PC-9 (cell line): ENCODE results near the gene ZNHIT1. TPM values are rescaled to one million over a fixed set of nuclear protein-coding genes. Genes with fewer than 3 reads are reported as not detected.

Experiments used
- BruUV-seq: library from RNA; stranded (reverse); fragments of 400-500 nt; replicated peaks from 2 replicates; lab custom pipeline; 2021; lab: Mats Ljungman, UMichigan
- CTCF ChIA-PET: fragments of 300-600 bp; sonication (Branson Sonifier 250); formaldehyde crosslinking; loops from one replicate; lab custom pipeline; 2022; ENCODE audit warnings: antibody characterized with exemption; lab: Charles Lee
- POLR2A ChIA-PET: fragments of 300-600 bp; sonication (Branson Sonifier 250); formaldehyde crosslinking; loops from one replicate; lab custom pipeline; 2022; ENCODE audit warnings: antibody characterized with exemption; ENCODE audit not compliant: unreplicated experiment; lab: Charles Lee
- DNase-seq, 2 experiments: peaks; one replicate each; pipeline versions ENCODE4 v3.0.0 to v3.0.0-alpha.2; 2015 to 2022; ENCODE audit warnings: mixed read lengths in 1 of 2
- H2AFZ ChIP-seq: fragments of 200-600 bp; sonication (generic); 2 replicates; pipeline ENCODE4 v1.8.1; 2017; ENCODE audit warnings: antibody characterized with exemption
- H3F3A ChIP-seq: fragments of 200-600 bp; sonication (generic); 2 replicates; pipeline ENCODE4 v1.8.1; 2017; ENCODE audit warnings: antibody characterized with exemption, mild to moderate bottlenecking, low read depth; ENCODE audit not compliant: insufficient read depth
- H3K27ac ChIP-seq: fragments of 200-600 bp; sonication (generic); 2 replicates; pipeline ENCODE4 v1.6.1; 2016; ENCODE audit warnings: mixed run types
- H3K27me3 ChIP-seq: fragments of 200-600 bp; sonication (generic); 2 replicates; pipeline ENCODE4 v1.6.1; 2016; ENCODE audit warnings: low read depth, mixed run types; ENCODE audit not compliant: insufficient read depth
- H3K36me3 ChIP-seq: fragments of 200-600 bp; sonication (generic); 2 replicates; pipeline ENCODE4 v1.6.1; 2016; ENCODE audit warnings: low read depth, mixed run types
- H3K4me1 ChIP-seq: fragments of 200-600 bp; sonication (generic); replicated peaks from 2 replicates; pipeline ENCODE4 v1.6.1; 2016; ENCODE audit warnings: mixed run types; ENCODE audit not compliant: insufficient read depth
- H3K4me2 ChIP-seq: fragments of 200-600 bp; sonication (generic); 2 replicates; pipeline ENCODE4 v1.6.1; 2017; ENCODE audit warnings: mixed run types
- H3K4me3 ChIP-seq: fragments of 200-600 bp; sonication (generic); 2 replicates; pipeline ENCODE4 v1.6.1; 2016; ENCODE audit warnings: mixed run types
- H3K79me2 ChIP-seq: fragments of 200-600 bp; sonication (generic); 2 replicates; pipeline ENCODE4 v1.6.1; 2017; ENCODE audit warnings: low read depth, mixed run types
- H3K9me2 ChIP-seq: fragments of 200-600 bp; sonication (generic); 2 replicates; pipeline ENCODE4 v1.8.1; 2017; ENCODE audit warnings: mild to moderate bottlenecking; ENCODE audit not compliant: insufficient read depth
- H3K9me3 ChIP-seq: fragments of 200-600 bp; sonication (generic); 2 replicates; pipeline ENCODE4 v1.8.1; 2016; ENCODE audit warnings: low read depth; ENCODE audit not compliant: insufficient read depth
- H4K20me1 ChIP-seq: fragments of 200-600 bp; sonication (generic); 2 replicates; pipeline ENCODE4 v1.8.1; 2017; ENCODE audit not compliant: insufficient read depth
- EZH2 ChIP-seq: fragments of 200-600 bp; sonication (generic); IDR thresholded peaks from 2 replicates; pipeline ENCODE4 v1.8.0; 2017; ENCODE audit warnings: antibody characterized with exemption, low read depth
- intact Hi-C: fragments of 100-400 bp; cut with micrococcal nuclease; formaldehyde crosslinking; loops from one replicate; pipeline ENCODE4 v1.10.0; 2022; ENCODE audit not compliant: unreplicated experiment
- total RNA-seq: library from RNA; stranded (reverse); gene quantifications from 2 replicates; pipeline ENCODE4 v1.2.3, GENCODE V29; 2021
- TF ChIP-seq, protein P1 (sequence below): fragments of 200-600 bp; sonication (generic); conservative IDR thresholded peaks from 2 replicates; pipeline ENCODE4 v1.6.1; 2017; ENCODE audit warnings: mixed run types, antibody characterized with exemption, mild to moderate bottlenecking, moderate library complexity

ZNHIT1 gene
- total RNA-seq, 1 experiment from 2014 or later = 110 TPM

DNA sequence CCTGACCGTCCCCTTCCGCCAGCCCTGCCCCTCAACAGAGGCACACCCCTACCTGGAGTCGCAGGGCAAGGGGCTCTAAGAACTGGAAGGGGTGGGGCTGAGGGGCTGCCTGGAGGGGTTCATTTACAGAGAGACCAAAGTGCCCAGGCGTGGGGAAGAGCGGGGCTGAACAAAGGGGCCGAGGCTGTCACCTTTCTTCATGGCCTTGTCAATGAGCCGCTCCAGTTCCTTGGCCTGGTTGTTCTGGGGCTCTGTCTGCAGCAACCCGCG lies 21.9 kb downstream of the ZNHIT1 start:
- intact Hi-C loops = no loop called here

DNA sequence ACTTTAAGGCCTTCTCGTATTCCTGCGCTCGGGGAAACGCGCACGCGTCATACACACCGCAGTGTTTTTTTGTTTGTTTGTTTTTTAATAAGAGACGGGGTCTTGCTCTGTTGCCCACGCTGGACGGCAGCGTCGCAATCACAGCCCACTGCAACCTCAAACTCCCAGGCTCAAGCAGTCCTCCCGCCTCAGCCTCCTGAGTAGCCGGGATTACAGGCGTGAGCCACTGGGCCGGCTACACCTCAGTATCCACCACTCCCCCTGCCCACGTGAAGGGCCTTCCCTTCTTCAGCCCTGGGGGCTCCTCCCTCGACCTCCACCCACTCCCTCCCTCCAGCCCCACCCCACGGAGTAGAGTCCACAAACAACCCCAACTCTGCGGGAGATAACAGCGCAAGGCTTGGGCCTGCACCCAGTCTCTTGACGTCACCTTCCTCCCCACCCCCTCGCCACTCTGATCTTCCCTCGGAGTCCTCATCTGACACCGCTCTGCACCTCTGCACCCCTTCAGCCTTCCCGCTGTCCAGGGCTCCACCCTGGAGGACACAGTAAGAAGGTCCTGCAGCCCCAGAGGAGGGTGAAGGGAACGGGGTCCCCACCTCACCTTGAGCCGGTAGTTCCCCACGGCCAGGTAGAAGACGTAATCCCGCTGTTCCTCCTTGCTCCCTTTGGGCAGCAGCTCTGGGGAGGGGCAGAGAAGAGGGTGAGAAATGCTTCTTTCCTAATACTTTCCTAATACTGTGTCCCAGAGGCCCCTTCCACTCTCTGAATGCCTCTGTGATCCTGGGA lies 22.5 kb downstream of the ZNHIT1 start:
- no peak for DNase-seq
- Histone ChIP-seq H3K27ac (no peak overlapping the region), H3K36me3 (0 out of 2 replicates have a peak, but pooled peaks cover 9% of the 10 kb centered on the region), H3K4me2 (no peak overlapping the region), H3K4me1 (peaks cover 12% of the 10 kb centered on the region), H3K9me2 (no peaks in the 10 kb centered on the region), H3K27me3 (no peaks in the 10 kb centered on the region), H2AFZ (no peak overlapping the region), H4K20me1 (peaks cover 16% of the 10 kb centered on the region; the same call in 1 of the 2 replicates), H3K79me2 (peaks cover 29% of the 10 kb centered on the region), H3K4me3 (no peak overlapping the region), H3K9me3 (no peaks in the 10 kb centered on the region), H3F3A (peaks cover 11% of the 10 kb centered on the region; the same call in 1 of the 2 replicates)
- ChIA-PET POLR2A (no interaction called here), CTCF (no interaction called here)
- TF ChIP-seq, protein P1, sequence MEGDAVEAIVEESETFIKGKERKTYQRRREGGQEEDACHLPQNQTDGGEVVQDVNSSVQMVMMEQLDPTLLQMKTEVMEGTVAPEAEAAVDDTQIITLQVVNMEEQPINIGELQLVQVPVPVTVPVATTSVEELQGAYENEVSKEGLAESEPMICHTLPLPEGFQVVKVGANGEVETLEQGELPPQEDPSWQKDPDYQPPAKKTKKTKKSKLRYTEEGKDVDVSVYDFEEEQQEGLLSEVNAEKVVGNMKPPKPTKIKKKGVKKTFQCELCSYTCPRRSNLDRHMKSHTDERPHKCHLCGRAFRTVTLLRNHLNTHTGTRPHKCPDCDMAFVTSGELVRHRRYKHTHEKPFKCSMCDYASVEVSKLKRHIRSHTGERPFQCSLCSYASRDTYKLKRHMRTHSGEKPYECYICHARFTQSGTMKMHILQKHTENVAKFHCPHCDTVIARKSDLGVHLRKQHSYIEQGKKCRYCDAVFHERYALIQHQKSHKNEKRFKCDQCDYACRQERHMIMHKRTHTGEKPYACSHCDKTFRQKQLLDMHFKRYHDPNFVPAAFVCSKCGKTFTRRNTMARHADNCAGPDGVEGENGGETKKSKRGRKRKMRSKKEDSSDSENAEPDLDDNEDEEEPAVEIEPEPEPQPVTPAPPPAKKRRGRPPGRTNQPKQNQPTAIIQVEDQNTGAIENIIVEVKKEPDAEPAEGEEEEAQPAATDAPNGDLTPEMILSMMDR = no peak
- TF ChIP-seq EZH2 = no peak
- intact Hi-C loops = no loop called here
- BruUV-seq = no TSS peak

More for the DNA sequence above, 21.9 kb downstream of the ZNHIT1 start:
- POLR2A ChIA-PET = no interaction called here
- CTCF ChIA-PET = no interaction called here
- TF ChIP-seq, protein P1 = no peak
- no peak for TF ChIP-seq EZH2
- H3K9me3 ChIP-seq = no peaks in the 10 kb centered on the region
- H3K36me3 ChIP-seq = 0 out of 2 replicates have a peak, but pooled peaks cover 9% of the 10 kb centered on the region
- no peaks in the 10 kb centered on the region for H3K9me2 ChIP-seq
- peaks cover 8% of the 10 kb centered on the region; the same call in 1 of the 2 replicates for H3K4me1 ChIP-seq
- no TSS peak for BruUV-seq
- H3K27me3 ChIP-seq = no peaks in the 10 kb centered on the region
- no peak overlapping the region for H3K4me3 ChIP-seq
- peaks cover 16% of the 10 kb centered on the region; the same call in 1 of the 2 replicates for H4K20me1 ChIP-seq
- no peak overlapping the region for H2AFZ ChIP-seq
- no peak overlapping the region for H3K27ac ChIP-seq
- H3K4me2 ChIP-seq = no peak overlapping the region
- DNase-seq = no peak
- H3K79me2 ChIP-seq = peaks cover 26% of the 10 kb centered on the region
- peaks cover 7% of the 10 kb centered on the region; the same call in 1 of the 2 replicates for H3F3A ChIP-seq

DNA sequence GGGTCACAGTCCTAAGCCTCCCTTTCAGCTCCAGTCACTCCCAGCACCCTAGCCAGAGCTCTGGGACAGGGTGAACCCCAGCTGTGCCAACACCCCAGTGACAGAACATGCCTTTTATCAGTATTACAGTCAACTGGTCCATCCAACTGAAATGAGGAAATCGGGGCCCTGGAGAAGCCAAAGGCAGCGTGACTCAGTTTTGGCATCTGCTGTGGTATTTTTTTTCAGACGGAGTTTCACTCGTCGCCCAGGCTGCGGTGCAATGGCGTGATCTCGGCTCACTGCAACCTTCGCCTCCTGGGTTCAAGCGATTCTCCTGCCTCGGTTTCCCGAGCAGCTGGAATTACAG lies 23.0 kb downstream of the ZNHIT1 start:
- Histone ChIP-seq H3K36me3 (0 out of 2 replicates have a peak, but pooled peaks cover 9% of the 10 kb centered on the region), H3K9me3 (no peaks in the 10 kb centered on the region), H3K9me2 (no peaks in the 10 kb centered on the region), H3K4me1 (peaks cover 16% of the 10 kb centered on the region), H3K27me3 (no peaks in the 10 kb centered on the region), H3F3A (peaks cover 16% of the 10 kb centered on the region; the same call in 1 of the 2 replicates), H3K27ac (no peak overlapping the region), H4K20me1 (peaks cover 16% of the 10 kb centered on the region; the same call in 1 of the 2 replicates), H2AFZ (no peak overlapping the region), H3K4me3 (no peak overlapping the region), H3K4me2 (no peak overlapping the region), H3K79me2 (peaks cover 32% of the 10 kb centered on the region)
- no peak for DNase-seq
- CTCF ChIA-PET = interaction anchor here (0.6 kb wide), 1 partner anchor 108 kb away, joined by 4 read pairs; no protein-coding TSS in a partner anchor
- no peak for TF ChIP-seq EZH2
- TF ChIP-seq, protein P1 = no peak
- POLR2A ChIA-PET = interaction anchor here (0.6 kb wide), 2 partner anchors 9 to 122 kb away, joined by 6 to 25 read pairs; no protein-coding TSS in a partner anchor
- BruUV-seq = no TSS peak
- intact Hi-C loops = no loop called here
